Stimulated activated CD4-positive, alpha-beta T cell treated with anti-CD3 and anti-CD28 coated beads, TNF-alpha, amount 100 ng/mL, for 1 hour (primary cell): ENCODE measurements around the gene DLG2.
"Not testable (repeated sequence)": the region's sequence is repeated elsewhere in the genome, so short reads cannot be mapped to it uniquely, and the experiment has no call there.

Experiments
- DNase-seq, 3 donors: peaks; one replicate each; pipeline ENCODE4 v3.0.0-alpha.2; 2020; ENCODE audit warnings: low read depth in 3 of 3, low spot score in 1 of 3

Gene DLG2

GRCh38 chr11:85347291-85347690 is 279.9 kb downstream of the DLG2 start:
- no peak for DNase-seq

DNA sequence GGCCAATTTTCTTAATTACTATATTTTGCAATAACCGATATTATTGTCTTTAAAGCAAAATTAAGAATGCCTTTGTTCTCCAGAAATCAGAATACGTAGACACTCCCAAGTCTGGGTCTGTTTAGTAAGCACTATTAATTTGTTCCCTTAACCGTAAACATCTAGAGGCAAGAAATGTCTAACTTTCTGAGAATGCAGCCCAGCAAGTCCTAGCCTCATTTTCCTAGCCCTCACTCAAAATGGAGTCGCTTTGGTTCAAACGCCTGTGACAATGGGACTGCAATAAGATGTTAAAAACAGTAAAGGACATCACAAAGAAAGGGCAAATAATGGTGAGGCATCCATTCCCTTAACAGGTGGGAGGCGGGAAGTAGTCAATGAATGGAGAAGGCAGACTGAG is 280.7 kb downstream of the DLG2 start:
- no peak for DNase-seq

- not testable (repeated sequence) for DNase-seq
Observed at GRCh38 chr11:85340846-85341245, 286.3 kb downstream of the DLG2 start.

DNA sequence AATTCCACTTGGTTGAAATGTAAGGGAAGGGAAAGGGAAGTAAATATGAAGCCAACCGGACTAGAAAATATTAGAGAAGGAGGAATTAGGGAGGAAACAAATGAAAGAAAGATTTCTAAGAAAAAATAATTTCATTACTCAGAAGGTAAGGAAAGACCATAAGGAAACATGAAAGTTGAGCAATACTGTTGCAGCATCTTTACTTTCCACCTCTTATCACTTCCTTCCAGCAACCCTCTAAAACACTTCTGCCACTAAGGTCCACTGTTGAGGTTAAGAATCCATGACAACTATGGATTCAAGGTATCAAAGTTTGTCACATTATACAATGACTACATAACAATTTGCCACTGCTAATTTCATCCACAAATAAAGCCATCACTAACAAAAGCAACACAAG is 308.6 kb downstream of the DLG2 start:
- DNase-seq, result no peak

DNA sequence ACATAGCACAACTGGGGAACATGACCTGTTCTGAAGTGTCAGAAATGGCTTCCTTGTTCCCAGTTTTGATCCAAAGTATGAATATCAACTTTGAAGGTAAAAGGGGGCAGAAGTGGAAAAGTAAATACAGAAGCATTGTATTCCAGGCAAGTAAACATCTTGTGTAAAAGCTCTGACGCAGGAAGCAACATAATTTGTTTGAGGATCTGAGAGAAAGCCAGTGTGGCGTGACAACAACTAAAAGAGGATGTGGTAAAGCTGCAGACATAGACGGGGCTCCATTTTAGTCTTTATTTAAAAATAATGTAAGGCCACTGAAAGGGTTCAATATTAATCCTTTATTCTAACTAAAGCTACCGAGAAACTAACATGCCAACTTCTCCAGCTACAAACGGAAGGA is 310.2 kb downstream of the DLG2 start:
- no peak for DNase-seq

- no peak for DNase-seq
Observed at GRCh38 chr11:85313741-85314140, 313.4 kb downstream of the DLG2 start.

GRCh38 chr11:85310479-85310878 is 316.7 kb downstream of the DLG2 start:
- DNase-seq, result no peak

GRCh38 chr11:85307366-85307765 is 319.8 kb downstream of the DLG2 start:
- DNase-seq, result no peak

GRCh38 chr11:85301895-85302678 is 325.1 kb downstream of the DLG2 start:
- no peak for DNase-seq

GRCh38 chr11:85299258-85299942 is 327.7 kb downstream of the DLG2 start:
- no peak for DNase-seq

DNA sequence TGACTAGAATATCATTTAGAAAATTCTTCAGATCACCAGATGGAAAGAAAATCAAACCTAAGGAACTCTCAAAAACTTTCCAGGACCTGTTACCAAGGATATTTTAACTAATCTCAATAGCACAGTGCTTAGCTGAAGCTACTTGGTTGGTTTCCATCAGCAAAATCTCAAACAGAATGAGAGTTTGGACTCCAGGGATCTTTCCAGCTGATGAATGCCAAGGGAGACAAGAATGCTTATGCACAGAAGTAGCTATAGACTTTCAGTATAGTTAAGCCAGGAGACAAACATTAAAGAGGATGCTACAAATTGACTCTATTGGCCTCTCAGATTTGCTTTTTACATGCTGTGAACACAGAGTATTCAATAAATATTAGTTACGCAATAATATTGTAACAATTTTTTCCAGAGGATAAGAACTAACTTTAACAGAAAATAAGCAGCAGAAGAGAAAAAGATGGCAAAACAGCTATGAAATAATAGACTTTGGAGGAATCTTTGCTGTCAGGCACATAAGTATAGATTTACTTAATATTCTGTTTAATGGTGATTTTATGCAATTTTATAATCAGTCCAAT is 331.4 kb downstream of the DLG2 start:
- DNase-seq, result no peak

DNA sequence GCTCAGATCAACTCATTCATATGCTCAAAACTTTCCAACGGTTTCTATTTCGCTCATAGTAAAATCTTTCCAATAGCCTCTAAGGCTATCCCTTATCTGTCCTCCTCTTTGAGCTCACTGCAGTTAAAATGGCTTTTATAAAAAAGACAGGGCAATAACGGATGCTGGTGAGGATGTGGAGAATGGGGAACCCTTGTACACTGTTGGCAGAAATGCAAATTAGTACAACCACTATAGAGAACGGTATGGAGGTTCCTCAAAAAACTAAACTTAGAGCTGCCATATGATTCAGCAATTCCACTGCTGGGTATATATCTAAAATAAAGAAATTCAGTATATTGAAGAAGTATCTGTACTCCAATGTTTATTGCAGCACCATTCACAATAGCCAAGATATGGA is 345.6 kb downstream of the DLG2 start:
- no peak for DNase-seq

DNA sequence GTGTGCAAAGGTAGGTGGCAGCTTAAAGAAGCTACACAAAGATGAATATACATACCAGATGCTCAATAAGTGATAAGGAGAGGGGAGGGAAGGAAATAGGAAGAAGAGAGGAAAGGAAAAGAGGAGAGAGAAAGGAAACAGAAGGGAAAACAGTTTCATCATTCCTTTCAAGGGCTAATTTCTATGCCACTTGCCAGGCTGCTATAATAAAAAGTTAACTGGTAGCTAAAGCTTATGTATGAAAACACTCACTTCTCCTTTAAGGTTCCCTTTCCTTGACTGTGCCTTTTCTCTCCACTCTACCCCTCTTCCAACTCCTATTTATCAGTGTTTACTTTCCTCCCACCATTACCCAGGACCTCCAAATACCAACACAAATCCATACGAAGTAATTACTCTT is 347.9 kb downstream of the DLG2 start:
- DNase-seq, result no peak

DNA sequence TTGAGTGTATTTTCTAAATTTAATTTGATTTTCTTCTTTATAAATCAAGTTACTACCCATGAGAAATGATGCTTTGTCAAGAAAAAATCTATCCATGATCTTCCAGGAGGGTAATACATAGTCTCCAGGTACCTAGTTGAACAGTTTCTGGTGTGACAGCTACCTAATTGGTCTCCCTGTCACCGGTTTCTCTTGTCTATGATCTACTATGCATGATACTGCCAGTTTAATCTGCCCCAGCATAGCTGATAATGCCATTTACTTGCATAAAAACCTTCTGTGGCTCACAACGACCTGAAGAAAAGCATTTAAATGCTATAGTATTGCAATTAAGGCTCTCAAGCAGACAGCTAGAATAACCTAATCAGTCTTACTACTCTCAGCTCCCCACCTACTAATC is 349.5 kb downstream of the DLG2 start:
- DNase-seq, result no peak

DNA sequence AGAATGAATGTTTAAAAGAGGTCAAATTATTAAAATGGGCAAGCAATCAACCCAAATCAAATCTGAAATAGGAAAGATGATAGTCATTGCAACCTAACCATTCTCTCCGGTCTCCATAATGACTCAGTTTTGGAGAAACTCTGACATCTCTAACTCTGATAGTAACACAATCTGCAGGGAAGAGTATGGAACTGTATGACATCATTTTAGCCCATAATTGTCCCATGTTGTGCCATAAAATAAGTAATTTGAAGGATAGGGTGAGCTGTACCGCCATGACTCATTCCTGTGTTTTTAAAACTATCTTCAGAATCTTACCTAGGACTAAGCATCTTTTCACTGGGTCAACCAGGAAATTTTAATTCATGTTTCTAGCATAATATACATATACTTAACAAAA is 350.8 kb downstream of the DLG2 start:
- DNase-seq, result no peak

DNA sequence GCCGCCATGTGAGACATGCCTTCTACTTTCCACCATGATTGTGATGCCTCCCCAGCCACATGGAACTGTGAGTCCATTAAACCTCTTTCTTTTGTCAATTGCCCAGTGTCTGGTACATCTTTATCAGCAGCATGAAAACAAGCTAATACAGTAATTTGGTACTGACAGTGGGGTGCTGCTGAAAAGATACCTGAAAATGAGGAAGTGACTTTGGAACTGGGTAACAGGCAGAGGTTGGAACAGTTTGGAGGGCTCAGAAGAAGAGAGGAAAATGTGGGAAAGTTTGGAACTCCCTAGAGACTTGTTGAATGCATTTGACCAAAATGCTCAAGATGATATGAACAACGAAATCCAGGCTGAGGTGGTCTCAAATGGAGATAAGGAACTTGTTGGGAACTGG is 356.8 kb downstream of the DLG2 start:
- not testable (repeated sequence) for DNase-seq

- DNase-seq, result no peak
Observed at GRCh38 chr11:85269109-85269508, 358.0 kb downstream of the DLG2 start.

DNA sequence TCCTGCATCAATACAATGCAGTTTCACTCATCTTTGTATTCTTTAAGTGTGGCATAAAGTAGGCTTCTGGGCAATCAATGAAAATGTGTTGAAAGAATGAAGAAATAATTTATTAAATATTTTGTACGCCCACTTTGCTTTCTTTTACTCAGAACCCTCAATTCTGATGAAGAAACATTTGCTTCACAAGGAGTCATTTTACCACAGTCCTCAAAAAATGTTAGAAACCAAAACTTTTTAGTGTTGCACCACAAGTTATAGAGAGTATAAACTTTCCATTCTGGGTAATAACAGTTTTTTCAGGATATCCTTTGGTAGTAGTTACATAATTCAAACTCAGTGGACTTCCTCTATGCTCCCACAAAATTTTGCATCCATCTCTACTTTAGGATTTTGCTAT is 360.5 kb downstream of the DLG2 start:
- no peak for DNase-seq

DNA sequence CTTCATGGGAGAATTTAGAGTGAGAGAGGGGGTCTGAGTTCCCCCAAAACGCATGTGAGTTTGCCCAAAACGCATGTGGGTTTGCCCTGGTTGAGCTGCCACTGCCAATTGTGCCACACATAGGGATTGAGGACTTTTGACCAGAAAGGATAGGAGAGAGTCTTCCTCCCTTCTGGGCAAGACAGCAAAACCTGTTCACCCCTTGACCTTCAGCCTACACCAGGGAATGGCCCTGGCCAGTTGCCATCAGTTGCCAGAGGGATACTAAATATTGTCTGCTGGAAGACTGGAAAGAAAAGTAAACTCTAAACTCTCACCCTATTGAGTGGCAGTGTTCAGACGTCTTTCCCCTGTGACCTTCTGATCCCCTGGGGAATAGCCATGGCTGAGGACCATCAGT is 363.8 kb downstream of the DLG2 start:
- no peak for DNase-seq

GRCh38 chr11:85257837-85258236 is 369.3 kb downstream of the DLG2 start:
- no peak for DNase-seq

DNA sequence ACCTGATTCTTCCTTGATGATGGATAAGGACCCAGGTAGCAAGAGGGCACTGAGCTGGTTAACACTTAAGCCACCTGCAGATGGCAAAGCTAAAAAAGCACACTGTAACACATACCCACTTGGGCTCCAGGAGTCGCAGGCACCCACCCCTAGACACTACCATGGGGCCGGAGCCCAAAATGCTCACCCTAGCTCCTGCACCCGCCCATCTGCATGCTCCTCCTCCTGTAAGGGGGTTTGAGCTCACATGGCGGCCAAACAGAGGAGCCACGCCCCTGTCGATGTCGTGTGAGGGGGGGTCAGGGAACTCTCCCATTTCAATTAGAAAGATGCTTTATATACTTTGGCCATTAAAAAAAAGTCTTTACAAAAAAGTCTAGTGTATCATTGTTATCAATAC is 370.7 kb downstream of the DLG2 start:
- DNase-seq, result no peak

DNA sequence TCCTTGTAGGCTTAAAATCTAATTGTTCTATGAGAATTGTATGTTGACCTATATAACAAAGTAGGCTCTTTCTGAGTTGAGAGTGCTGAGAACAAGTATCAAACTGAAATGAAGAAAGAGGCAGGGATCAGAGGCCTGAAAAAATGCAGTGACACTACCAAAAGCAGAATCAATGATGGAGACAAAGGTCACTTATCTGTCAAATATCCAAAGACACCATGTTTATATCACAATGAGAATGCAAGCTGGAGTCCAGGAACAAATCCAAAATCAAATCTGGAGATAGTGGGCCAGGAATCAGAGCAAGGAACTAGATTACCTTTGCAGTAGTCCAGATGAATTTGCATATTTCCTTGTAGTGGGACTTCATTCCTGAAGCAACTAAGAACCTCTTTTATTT is 377.7 kb downstream of the DLG2 start:
- DNase-seq, result no peak

GRCh38 chr11:85247797-85248196 is 379.3 kb downstream of the DLG2 start:
- no peak for DNase-seq
